ENCODE measurements around the gene RELN.

RELN gene

GRCh38 chr7:103439661-103440060, 549.8 kb downstream of the RELN start:
- no peak overlapping the region for H3K4me3 ChIP-seq (ENCODE audit: low read depth, low read length)

- no peak overlapping the region for H3K4me3 ChIP-seq (ENCODE audit: low read depth, low read length)
These were observed 551.8 kb downstream of the RELN start for GRCh38 chr7:103437623-103438022.

DNA sequence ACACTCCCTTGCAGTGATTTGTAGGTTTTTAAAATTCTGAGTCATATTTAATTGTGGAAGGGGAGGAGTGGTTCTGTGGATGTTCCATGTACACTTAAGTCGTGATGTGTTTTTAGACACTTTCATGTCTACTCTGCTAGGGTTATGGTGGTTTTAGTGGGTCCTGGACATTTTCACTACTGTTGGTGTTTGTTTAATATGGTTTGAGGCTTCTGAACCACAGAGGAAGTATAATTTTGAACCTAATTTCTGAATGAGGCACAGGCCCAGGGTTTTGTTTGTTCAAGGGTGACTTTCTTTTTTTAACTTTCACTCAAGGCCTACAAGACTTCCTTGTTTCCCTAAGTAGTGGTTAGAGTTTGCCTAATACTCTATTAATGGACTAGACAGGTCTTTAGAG, 556.7 kb downstream of the RELN start:
- H3K4me3 ChIP-seq (ENCODE audit: low read depth, low read length), result no peak overlapping the region

DNA sequence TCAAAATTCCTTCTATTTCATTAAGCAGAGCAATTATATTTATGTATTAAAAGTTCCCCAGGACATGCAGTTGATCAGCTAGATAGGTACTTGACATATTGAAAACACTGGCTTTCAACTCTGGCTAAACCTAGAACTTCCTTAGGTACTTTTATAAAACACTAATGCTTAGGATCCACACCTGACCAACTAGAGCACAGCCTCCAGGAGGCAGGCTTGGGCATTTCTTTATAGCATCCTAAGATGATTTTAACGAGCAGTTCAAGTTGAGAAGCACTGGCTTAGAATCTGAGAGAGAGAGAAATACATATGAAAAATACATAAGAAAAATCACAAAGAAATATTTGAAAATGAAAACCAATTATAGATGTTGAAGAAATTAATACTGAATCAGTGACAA, 564.3 kb downstream of the RELN start:
- no peak overlapping the region for H3K4me3 ChIP-seq (ENCODE audit: low read depth, low read length)

GRCh38 chr7:103423467-103424179, 565.8 kb downstream of the RELN start:
- H3K4me3 ChIP-seq (ENCODE audit: low read depth, low read length), result no peak overlapping the region
